AG08395 (cell line): Measurements from ENCODE around the gene BCR.
A peak's percentile ranks its signal among the peaks of the same experiment; 100 is the strongest.

Source experiments
- DNase-seq: peaks from one replicate; pipeline ENCODE4 v3.0.0; 2012; ENCODE audit warnings: mixed read lengths, low spot score

The BCR gene

GRCh38 chr22:23151827-23152226, 28.5 kb upstream of the BCR start:
- no peak for DNase-seq

- DNase-seq, result no peak
Observed at GRCh38 chr22:23152238-23153114, 27.8 kb upstream of the BCR start.

GRCh38 chr22:23153994-23154393, 26.3 kb upstream of the BCR start:
- no peak for DNase-seq

- no peak for DNase-seq
Observed at GRCh38 chr22:23154461-23154860, 25.8 kb upstream of the BCR start.

- no peak for DNase-seq
Observed at GRCh38 chr22:23155143-23155542, 25.2 kb upstream of the BCR start.

GRCh38 chr22:23155831-23156230, 24.5 kb upstream of the BCR start:
- DNase-seq, result no peak

- no peak for DNase-seq
Observed at GRCh38 chr22:23156286-23156685, 24.0 kb upstream of the BCR start.

- no peak for DNase-seq
Observed at GRCh38 chr22:23157560-23158515, 22.5 kb upstream of the BCR start.

GRCh38 chr22:23158516-23159290, 21.6 kb upstream of the BCR start:
- DNase-seq, result no peak

GRCh38 chr22:23159291-23159630, 21.0 kb upstream of the BCR start:
- no peak for DNase-seq

GRCh38 chr22:23161029-23161428, 19.3 kb upstream of the BCR start:
- no peak for DNase-seq

GRCh38 chr22:23161574-23161973, 18.7 kb upstream of the BCR start:
- DNase-seq, result no peak

GRCh38 chr22:23163665-23164064, 16.6 kb upstream of the BCR start:
- peak; percentile 58 for DNase-seq

GRCh38 chr22:23164091-23164490, 16.2 kb upstream of the BCR start:
- no peak for DNase-seq

- no peak for DNase-seq
Observed at GRCh38 chr22:23166042-23166831, 14.1 kb upstream of the BCR start.

GRCh38 chr22:23166841-23167616, 13.3 kb upstream of the BCR start:
- DNase-seq, result no peak

GRCh38 chr22:23168391-23169042, 11.8 kb upstream of the BCR start:
- DNase-seq, result no peak

GRCh38 chr22:23169043-23169406, 11.3 kb upstream of the BCR start:
- no peak for DNase-seq

GRCh38 chr22:23175817-23176644, 4.3 kb upstream of the BCR start:
- DNase-seq, result no peak
